Omental fat pad (tissue), 4 donors: ENCODE measurements around the gene PPP6R2. TPM values are rescaled to one million over a fixed set of nuclear protein-coding genes. Genes with fewer than 3 reads are reported as not detected.
A peak's percentile ranks its signal among the peaks of the same experiment; 100 is the strongest.

Experiments used
- ATAC-seq: fragments of 150-250 bp; one replicate; pipeline ENCODE4 v1.9.1; 2016; ENCODE audit warnings: mild to moderate bottlenecking, moderate library complexity; ENCODE audit not compliant: low FRiP score
- DNase-seq: peaks from one replicate; pipeline ENCODE4 v3.0.0-alpha.2; 2019; ENCODE audit warnings: low spot score
- total RNA-seq, 4 donors: library from RNA; depleted of rRNA; stranded (reverse); fragments of >200 nt; gene quantifications; one replicate each; pipeline ENCODE4 v1.1.0, GENCODE V29; 2016
- TF ChIP-seq, protein P1 (sequence below), 3 donors: fragments of 450-650 bp; IDR thresholded peaks; one replicate each; pipeline ENCODE4 v1.5.1; 2016 to 2017; ENCODE audit warnings: antibody characterized with exemption in 3 of 3, mild to moderate bottlenecking in 3 of 3, moderate library complexity in 2 of 3

PPP6R2 gene
- total RNA-seq, 4 donors from 2014 or later: 35.6 to 64.6 (median 41.7) TPM

DNA sequence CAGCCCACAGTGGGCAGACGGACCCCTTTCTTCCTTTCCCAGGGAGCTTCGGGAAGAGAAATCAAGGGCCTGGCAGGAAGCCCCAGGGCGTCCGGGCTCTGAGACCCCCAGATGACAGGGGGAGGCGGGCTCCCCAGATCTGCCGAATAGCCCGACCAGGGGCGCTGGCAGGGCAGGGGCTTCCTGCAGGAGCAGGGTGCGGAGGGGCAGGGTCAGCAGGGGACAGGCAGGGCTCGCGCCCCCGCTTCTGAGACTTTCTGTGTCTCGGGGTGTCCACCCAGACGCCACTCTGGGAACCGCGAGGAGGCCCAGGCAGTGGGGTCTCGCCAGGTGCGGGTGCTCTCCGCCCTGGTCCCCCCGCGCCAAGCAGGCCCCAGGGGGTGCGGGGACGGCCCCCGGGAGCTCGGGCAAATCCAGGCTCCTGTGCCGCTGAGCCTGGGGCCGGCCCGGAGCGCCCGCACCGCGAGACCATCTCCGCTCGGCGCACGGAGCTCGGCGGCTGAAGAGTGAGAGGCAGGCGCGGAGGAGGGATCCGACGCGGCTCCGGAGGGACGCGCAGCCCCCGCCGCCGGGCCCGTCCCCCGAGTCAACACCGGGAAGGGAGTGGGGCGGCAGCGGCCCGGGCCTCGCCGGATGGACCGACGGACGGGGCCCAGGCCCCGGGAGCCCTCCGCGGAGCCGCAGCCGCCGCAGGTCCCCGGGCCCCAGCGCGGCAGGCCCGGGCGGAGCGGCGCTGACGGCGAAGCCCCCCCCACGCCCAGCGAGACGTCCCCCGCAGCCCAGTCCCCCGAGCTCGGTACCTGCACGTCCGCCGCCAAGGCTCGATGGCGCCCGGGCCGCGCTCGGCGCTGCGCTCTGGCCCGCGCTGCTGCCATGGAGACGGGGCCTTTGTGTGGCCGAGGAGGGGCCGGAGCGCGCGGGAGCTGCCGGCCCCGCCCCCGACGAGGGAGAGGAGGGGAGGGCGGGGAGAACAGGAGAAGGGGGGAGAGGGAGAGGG is 36.1 kb upstream of the PPP6R2 start, which contains the start of gene PLXNB2:
Gene PLXNB2, minus strand, starts transcription at position 894 of the 997 bp plus-strand sequence. CDS start 17,062 bp downstream, outside the sequence.
- no peak for DNase-seq
- TF ChIP-seq, protein P1, sequence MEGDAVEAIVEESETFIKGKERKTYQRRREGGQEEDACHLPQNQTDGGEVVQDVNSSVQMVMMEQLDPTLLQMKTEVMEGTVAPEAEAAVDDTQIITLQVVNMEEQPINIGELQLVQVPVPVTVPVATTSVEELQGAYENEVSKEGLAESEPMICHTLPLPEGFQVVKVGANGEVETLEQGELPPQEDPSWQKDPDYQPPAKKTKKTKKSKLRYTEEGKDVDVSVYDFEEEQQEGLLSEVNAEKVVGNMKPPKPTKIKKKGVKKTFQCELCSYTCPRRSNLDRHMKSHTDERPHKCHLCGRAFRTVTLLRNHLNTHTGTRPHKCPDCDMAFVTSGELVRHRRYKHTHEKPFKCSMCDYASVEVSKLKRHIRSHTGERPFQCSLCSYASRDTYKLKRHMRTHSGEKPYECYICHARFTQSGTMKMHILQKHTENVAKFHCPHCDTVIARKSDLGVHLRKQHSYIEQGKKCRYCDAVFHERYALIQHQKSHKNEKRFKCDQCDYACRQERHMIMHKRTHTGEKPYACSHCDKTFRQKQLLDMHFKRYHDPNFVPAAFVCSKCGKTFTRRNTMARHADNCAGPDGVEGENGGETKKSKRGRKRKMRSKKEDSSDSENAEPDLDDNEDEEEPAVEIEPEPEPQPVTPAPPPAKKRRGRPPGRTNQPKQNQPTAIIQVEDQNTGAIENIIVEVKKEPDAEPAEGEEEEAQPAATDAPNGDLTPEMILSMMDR (IDR thresholded peaks at IDR 0.05): no peak
- ATAC-seq: peak; percentile 27

DNA sequence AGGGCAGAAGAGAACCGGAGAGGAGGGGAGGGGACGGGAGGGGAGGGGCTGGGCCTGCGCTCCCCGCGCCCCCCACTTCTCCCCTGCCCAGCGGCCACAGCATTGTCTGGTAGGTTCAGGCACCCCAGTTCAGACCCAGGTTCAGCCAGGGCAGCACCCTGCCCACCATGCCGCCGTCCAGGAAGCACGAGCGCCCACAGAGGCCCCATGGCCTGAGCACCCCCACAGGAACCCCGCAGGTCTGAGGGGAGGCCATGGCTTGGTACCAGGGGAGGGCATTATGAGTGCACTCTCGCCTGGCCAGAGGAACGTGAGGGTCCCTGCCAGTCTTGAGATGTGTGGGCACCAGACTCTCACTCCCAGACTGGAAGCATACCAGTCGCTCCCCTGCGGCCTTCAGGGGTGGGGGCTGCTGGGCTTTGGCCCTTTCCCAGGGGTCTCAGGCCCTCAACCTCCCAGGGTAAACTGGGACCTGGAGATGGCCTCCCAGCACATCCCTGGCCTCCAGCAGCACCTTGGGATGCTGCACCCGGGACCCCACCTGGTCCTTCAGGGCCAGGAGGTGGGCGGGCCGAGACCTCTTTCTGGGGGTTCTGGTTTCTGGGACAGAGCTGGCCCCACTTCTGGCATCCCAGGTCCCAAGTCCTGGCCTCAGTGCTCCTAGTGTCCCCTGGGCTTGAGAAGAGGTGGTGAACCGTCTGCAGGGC is 35.1 kb upstream of the PPP6R2 start:
- TF ChIP-seq, protein P1 (IDR thresholded peaks at IDR 0.05): no peak
- ATAC-seq (no peak), DNase-seq (no peak)

GRCh38 chr22:50308597-50308935 is 34.6 kb upstream of the PPP6R2 start:
- no peak for DNase-seq
- TF ChIP-seq, protein P1 (IDR thresholded peaks at IDR 0.05): no peak
- peak; percentile 5 for ATAC-seq

- TF ChIP-seq, protein P1 (IDR thresholded peaks at IDR 0.05): no peak
- no peak for DNase-seq
- no peak for ATAC-seq
Measured at GRCh38 chr22:50308986-50309600, 34.0 kb upstream of the PPP6R2 start.

DNA sequence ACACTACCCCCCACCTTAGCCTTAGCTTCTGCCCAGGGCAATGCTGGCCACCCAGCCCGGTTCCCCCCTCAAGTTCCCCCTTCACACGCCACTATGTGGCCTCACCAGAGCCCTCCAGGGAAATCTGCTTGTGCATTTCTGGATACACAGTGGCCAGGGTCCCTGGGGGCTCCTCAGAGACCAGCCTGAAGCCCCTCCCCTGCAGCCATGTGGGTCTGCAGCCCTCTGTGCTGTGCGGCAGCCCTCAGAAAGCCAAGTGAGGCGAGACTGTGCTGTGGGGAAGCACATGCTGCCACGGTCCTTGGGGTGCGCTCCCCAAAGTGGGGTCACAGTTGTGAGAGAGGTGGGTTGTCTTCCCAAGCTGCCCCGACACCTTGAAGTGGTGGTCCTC is 33.5 kb upstream of the PPP6R2 start:
- DNase-seq (no peak), ATAC-seq (no peak)
- TF ChIP-seq, protein P1 (IDR thresholded peaks at IDR 0.05): no peak

DNA sequence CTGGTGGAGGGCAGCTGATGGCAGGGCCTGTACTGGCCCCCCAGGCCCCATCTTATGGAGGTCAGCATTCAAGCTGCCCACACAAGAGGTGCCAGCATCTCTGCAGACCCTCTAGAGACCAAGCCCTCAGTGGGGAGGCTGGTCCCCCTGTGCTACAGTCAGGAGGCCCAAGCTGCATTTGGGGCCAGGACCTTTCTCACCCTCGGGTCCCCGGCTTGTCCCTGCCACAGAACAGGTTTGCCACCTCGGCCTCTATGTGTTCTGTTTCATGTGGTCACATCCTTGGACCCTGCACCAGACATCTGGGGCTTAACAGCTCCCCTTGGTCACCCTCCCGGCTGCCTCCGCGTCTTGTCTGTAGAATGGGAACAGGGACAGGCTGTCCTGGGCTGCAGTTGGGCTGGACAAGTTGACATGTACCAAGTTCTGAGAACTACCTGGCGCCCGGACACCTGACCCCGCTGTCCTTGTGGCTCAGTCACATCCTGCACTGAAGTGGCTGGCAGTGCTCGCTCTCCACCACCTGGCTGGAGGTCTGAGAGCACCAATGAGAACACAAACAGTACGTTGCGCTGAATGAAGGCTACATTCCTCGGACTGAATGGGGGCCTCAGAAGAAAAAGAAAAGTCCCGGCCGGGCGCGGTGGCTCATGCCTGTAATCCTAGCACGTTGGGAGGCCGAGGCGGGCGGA is 33.0 kb upstream of the PPP6R2 start:
- TF ChIP-seq, protein P1 (IDR thresholded peaks at IDR 0.05): no peak
- DNase-seq: no peak

More for the DNA sequence above, 33.0 kb upstream of the PPP6R2 start:
- ATAC-seq: no peak
